GM12865 (cell line): ENCODE data around the gene RRH.

ENCODE experiments used
- DNase-seq: peaks from one replicate; pipeline ENCODE4 v3.0.0; 2010; ENCODE audit warnings: low read depth
- H3K4me3 ChIP-seq: 2 replicates; pipeline ENCODE4 v1.5.1; 2011; ENCODE audit warnings: mild to moderate bottlenecking, low read depth, low read length, control low read depth
- TF ChIP-seq, protein P1 (sequence below): IDR thresholded peaks from 2 replicates; pipeline ENCODE4 v1.5.1; 2011; ENCODE audit warnings: low read length, control low read depth, low read depth, inconsistent platforms; ENCODE audit not compliant: insufficient read depth; ENCODE audit errors: missing control alignments

Gene RRH

DNA sequence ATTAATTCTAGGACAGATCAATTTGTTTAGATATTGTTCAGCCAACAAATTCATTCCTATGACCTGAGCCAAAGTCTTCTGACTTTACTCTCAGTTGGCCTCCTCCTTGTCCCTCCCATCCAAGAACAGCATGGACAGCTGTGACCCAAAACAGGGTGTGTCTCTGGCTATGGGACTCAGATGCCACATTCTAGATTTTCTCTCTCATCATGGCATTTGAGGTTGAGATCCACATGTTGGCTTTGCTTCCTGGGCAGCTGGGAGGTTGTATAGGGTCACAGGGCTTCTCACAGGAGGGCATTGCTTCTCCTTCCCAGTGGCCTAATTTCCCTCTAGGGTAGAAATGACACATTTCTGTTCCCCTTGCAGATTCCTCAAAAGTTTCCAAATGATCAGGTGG is 62.3 kb downstream of the RRH start:
- H3K4me3 ChIP-seq = no peak overlapping the region
- TF ChIP-seq, protein P1, sequence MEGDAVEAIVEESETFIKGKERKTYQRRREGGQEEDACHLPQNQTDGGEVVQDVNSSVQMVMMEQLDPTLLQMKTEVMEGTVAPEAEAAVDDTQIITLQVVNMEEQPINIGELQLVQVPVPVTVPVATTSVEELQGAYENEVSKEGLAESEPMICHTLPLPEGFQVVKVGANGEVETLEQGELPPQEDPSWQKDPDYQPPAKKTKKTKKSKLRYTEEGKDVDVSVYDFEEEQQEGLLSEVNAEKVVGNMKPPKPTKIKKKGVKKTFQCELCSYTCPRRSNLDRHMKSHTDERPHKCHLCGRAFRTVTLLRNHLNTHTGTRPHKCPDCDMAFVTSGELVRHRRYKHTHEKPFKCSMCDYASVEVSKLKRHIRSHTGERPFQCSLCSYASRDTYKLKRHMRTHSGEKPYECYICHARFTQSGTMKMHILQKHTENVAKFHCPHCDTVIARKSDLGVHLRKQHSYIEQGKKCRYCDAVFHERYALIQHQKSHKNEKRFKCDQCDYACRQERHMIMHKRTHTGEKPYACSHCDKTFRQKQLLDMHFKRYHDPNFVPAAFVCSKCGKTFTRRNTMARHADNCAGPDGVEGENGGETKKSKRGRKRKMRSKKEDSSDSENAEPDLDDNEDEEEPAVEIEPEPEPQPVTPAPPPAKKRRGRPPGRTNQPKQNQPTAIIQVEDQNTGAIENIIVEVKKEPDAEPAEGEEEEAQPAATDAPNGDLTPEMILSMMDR = no peak
- DNase-seq = no peak
